Measurements from ENCODE around the gene EFCC1. TPM values are rescaled to one million over a fixed set of nuclear protein-coding genes. Genes with fewer than 3 reads are reported as not detected.
A peak's percentile ranks its signal among the peaks of the same experiment; 100 is the strongest.

The EFCC1 gene
- total and polyA plus RNA-seq, 2 of the 13 experiments (the other 11 are each of a cell fraction or from before 2014, with no cell fraction given): not detected

GRCh38 chr3:129077222-129077621 is 76.1 kb downstream of the EFCC1 start (continued):
- TF ChIP-seq GFI1 (CRISPR knock-in tag; IDR thresholded peaks at IDR 0.05; ENCODE audit: borderline replicate concordance) (no peak), RARA (CRISPR knock-in tag; IDR thresholded peaks at IDR 0.05) (peak; percentile 56), ZNF142 (CRISPR knock-in tag; IDR thresholded peaks at IDR 0.05) (no peak), SNAPC2 (CRISPR knock-in tag; IDR thresholded peaks at IDR 0.05) (no peak), ZNF30 (CRISPR knock-in tag; IDR thresholded peaks at IDR 0.05) (no peak), FOXA1 (IDR thresholded peaks at IDR 0.05) (no peak), FOXA1 (CRISPR knock-in tag; IDR thresholded peaks at IDR 0.05) (0 out of 2 replicates have a peak, but pooled peaks have one; percentile 17), ARID2 (CRISPR knock-in tag; IDR thresholded peaks at IDR 0.05; ENCODE audit: borderline replicate concordance) (no peak), MAFK (conservative IDR thresholded peaks at IDR 0.05 in 1 of 2, IDR thresholded peaks at IDR 0.05 in 1 of 2; ENCODE audit: low read length in 2 of 2) (peak; percentile 32 to 43), THAP11 (CRISPR knock-in tag; IDR thresholded peaks at IDR 0.05) (no peak), SMARCC2 (IDR thresholded peaks at IDR 0.05) (no peak), GATAD1 (CRISPR knock-in tag; IDR thresholded peaks at IDR 0.05) (no peak), TMF1 (CRISPR knock-in tag; IDR thresholded peaks at IDR 0.05; ENCODE audit: low read depth) (no peak), FOSL2 (CRISPR knock-in tag; IDR thresholded peaks at IDR 0.05) (peak; percentile 65), AGO2 (optimal IDR thresholded peaks at IDR 0.05; ENCODE audit: low read depth, low read length) (no peak), HOXA3 (CRISPR knock-in tag; IDR thresholded peaks at IDR 0.05) (no peak), MAFF (IDR thresholded peaks at IDR 0.05; ENCODE audit: low read depth, low read length) (0 out of 2 replicates have a peak, but pooled peaks have one; percentile 45), HNF4G (IDR thresholded peaks at IDR 0.05; ENCODE audit: borderline replicate concordance, low read depth, low read length) (peak; percentile 41; the same call in 1 of the 2 replicates), HNF4G (CRISPR knock-in tag; IDR thresholded peaks at IDR 0.05; ENCODE audit: borderline replicate concordance, low read depth) (no peak), YEATS2 (CRISPR knock-in tag; IDR thresholded peaks at IDR 0.05; ENCODE audit: borderline replicate concordance) (no peak), ADNP (CRISPR knock-in tag; IDR thresholded peaks at IDR 0.05) (no peak), IRF9 (CRISPR knock-in tag; IDR thresholded peaks at IDR 0.05; ENCODE audit: borderline replicate concordance) (no peak), ZNF691 (CRISPR knock-in tag; IDR thresholded peaks at IDR 0.05; ENCODE audit: borderline replicate concordance, low read depth) (no peak), CREB1 (IDR thresholded peaks at IDR 0.05) (no peak), CREB1 (CRISPR knock-in tag; IDR thresholded peaks at IDR 0.05) (peak; percentile 40; the same call in 1 of the 2 replicates), XBP1 (CRISPR knock-in tag; IDR thresholded peaks at IDR 0.05) (no peak), CCDC6 (CRISPR knock-in tag; IDR thresholded peaks at IDR 0.05) (no peak)

Measured in HepG2 (cell line).